ENCODE data around the gene SERPINA10.
"Not testable (repeated sequence)": the region's sequence is repeated elsewhere in the genome, so short reads cannot be mapped to it uniquely, and the experiment has no call there.

The SERPINA10 gene

GRCh38 chr14:94288610-94289465 is 4.2 kb downstream of the SERPINA10 start:
- no peak for DNase-seq (ENCODE audit: low read depth in 1 of 2, low spot score in 1 of 2)

GRCh38 chr14:94285158-94285557 is 7.9 kb downstream of the SERPINA10 start:
- DNase-seq (ENCODE audit: low read depth in 1 of 2, low spot score in 1 of 2) = no peak

- DNase-seq (ENCODE audit: low read depth in 1 of 2, low spot score in 1 of 2) = no peak
Observed at GRCh38 chr14:94284221-94284620, 8.8 kb downstream of the SERPINA10 start.

GRCh38 chr14:94282991-94283723 is 9.9 kb downstream of the SERPINA10 start:
- no peak for DNase-seq (ENCODE audit: low read depth in 1 of 2, low spot score in 1 of 2)

GRCh38 chr14:94278731-94279130 is 14.3 kb downstream of the SERPINA10 start:
- DNase-seq (ENCODE audit: low read depth in 1 of 2, low spot score in 1 of 2) = no peak

GRCh38 chr14:94276898-94277561 is 16.0 kb downstream of the SERPINA10 start:
- not testable (repeated sequence) for DNase-seq (ENCODE audit: low read depth in 1 of 2, low spot score in 1 of 2)

- DNase-seq (ENCODE audit: low read depth in 1 of 2, low spot score in 1 of 2) = no peak
Observed at GRCh38 chr14:94269156-94269555, 23.9 kb downstream of the SERPINA10 start.

GRCh38 chr14:94268582-94268981 is 24.5 kb downstream of the SERPINA10 start:
- DNase-seq (ENCODE audit: low read depth in 1 of 2, low spot score in 1 of 2) = not testable (repeated sequence)

GRCh38 chr14:94267352-94267751 is 25.7 kb downstream of the SERPINA10 start:
- no peak for DNase-seq (ENCODE audit: low read depth in 1 of 2, low spot score in 1 of 2)

- not testable (repeated sequence) for DNase-seq (ENCODE audit: low read depth in 1 of 2, low spot score in 1 of 2)
Observed at GRCh38 chr14:94264195-94264594, 28.9 kb downstream of the SERPINA10 start.

GRCh38 chr14:94244182-94244581 is 48.9 kb downstream of the SERPINA10 start:
- no peak for DNase-seq (ENCODE audit: low read depth in 1 of 2, low spot score in 1 of 2)

- no peak for DNase-seq (ENCODE audit: low read depth in 1 of 2, low spot score in 1 of 2)
Observed at GRCh38 chr14:94239406-94239805, 53.7 kb downstream of the SERPINA10 start.

GRCh38 chr14:94237983-94238382 is 55.1 kb downstream of the SERPINA10 start:
- DNase-seq (ENCODE audit: low read depth in 1 of 2, low spot score in 1 of 2) = no peak

GRCh38 chr14:94237046-94237445 is 56.0 kb downstream of the SERPINA10 start:
- DNase-seq (ENCODE audit: low read depth in 1 of 2, low spot score in 1 of 2) = no peak
